Panc1 (cell line): Measurements from ENCODE around the gene ATP13A4. TPM values are rescaled to one million over a fixed set of nuclear protein-coding genes. Genes with fewer than 3 reads are reported as not detected.

Experiments used
- ATAC-seq: fragments of 200-7000 bp; cut with Tn5 transposase; 2 replicates; pipeline ENCODE4 v1.9.1; 2020; ENCODE audit warnings: mild to moderate bottlenecking, moderate library complexity
- BruUV-seq: library from RNA; stranded (reverse); fragments of 400-500 nt; replicated peaks from 2 replicates; lab custom pipeline; 2021; lab: Mats Ljungman, UMichigan
- CTCF ChIA-PET: fragments of 300-600 bp; sonication (Branson Sonifier 250); formaldehyde crosslinking; loops from one replicate; lab custom pipeline; 2022; ENCODE audit warnings: antibody characterized with exemption; lab: Charles Lee
- POLR2A ChIA-PET: fragments of 300-600 bp; sonication (Branson Sonifier 250); formaldehyde crosslinking; loops from one replicate; lab custom pipeline; 2022; ENCODE audit warnings: antibody characterized with exemption; lab: Charles Lee
- DNase-seq: peaks from one replicate; pipeline ENCODE4 v3.0.0-alpha.2; 2010; ENCODE audit warnings: low read depth, low spot score
- H3K27ac ChIP-seq: 2 replicates; pipeline ENCODE4 v1.5.1; 2011; ENCODE audit warnings: mild to moderate bottlenecking, low read length, inconsistent platforms
- H3K27me3 ChIP-seq: fragments of 200-500 bp; sonication (Bioruptor generic); 2 replicates; pipeline ENCODE4 v1.6.0; 2014; ENCODE audit warnings: low read length, inconsistent platforms; ENCODE audit not compliant: control insufficient read depth, insufficient read depth
- H3K36me3 ChIP-seq: fragments of 200-500 bp; sonication (Bioruptor generic); 2 replicates; pipeline ENCODE4 v1.5.1; 2014; ENCODE audit warnings: inconsistent platforms, mild to moderate bottlenecking, low read length, moderate library complexity; ENCODE audit not compliant: control insufficient read depth, insufficient read depth
- H3K4me1 ChIP-seq: 2 replicates; pipeline ENCODE4 v1.5.1; 2011; ENCODE audit warnings: inconsistent platforms, mild to moderate bottlenecking, low read length, moderate library complexity; ENCODE audit not compliant: control insufficient read depth, insufficient read depth
- H3K4me3 ChIP-seq, 2 experiments: 2 replicates each; pipeline ENCODE4 v1.5.1; 2011 to 2012; ENCODE audit warnings: low read depth in 2 of 2, low read length in 2 of 2, mild to moderate bottlenecking in 2 of 2, inconsistent platforms in 1 of 2, moderate library complexity in 1 of 2
- H3K9me3 ChIP-seq: fragments of 200-500 bp; sonication (Bioruptor generic); 2 replicates; pipeline ENCODE4 v1.5.1; 2014; ENCODE audit warnings: low read depth, mild to moderate bottlenecking, inconsistent platforms, low read length, moderate library complexity; ENCODE audit not compliant: control insufficient read depth, insufficient read depth
- CTCF ChIP-seq: fragments of 450-650 bp; IDR thresholded peaks from 2 replicates; pipeline ENCODE4 v1.5.1; 2017; ENCODE audit warnings: mild to moderate bottlenecking
- POLR2AphosphoS5 ChIP-seq: IDR thresholded peaks from 2 replicates; pipeline ENCODE4 v1.6.1; 2012; ENCODE audit warnings: mild to moderate bottlenecking, low read depth, low read length, moderate library complexity
- REST ChIP-seq, 2 experiments: IDR thresholded peaks; 2 replicates each; pipeline ENCODE4 v1.6.1; 2011 to 2012; ENCODE audit warnings: low read depth in 2 of 2, control low read depth in 1 of 2, low read length in 1 of 2, mild to moderate bottlenecking in 1 of 2, moderate library complexity in 1 of 2; ENCODE audit not compliant: insufficient read depth in 1 of 2
- SIN3A ChIP-seq: IDR thresholded peaks from 2 replicates; pipeline ENCODE4 v1.6.1; 2012; ENCODE audit warnings: low read depth, mild to moderate bottlenecking, low read length, moderate library complexity, borderline replicate concordance; ENCODE audit not compliant: insufficient read depth
- TCF7L2 ChIP-seq: IDR thresholded peaks from 2 replicates; pipeline ENCODE4 v1.6.1; 2011; ENCODE audit warnings: mild to moderate bottlenecking, low read depth, low read length, inconsistent platforms
- in situ Hi-C: cut with HindIII; loops from 2 replicates; pipeline ENCODE4 v1.10.0; 2016; ENCODE audit warnings: low sequenced_read_pairs, low pct_unique_long_range_greater_than_20kb
- intact Hi-C: fragments of 100-400 bp; cut with micrococcal nuclease; formaldehyde crosslinking; loops from one replicate; pipeline ENCODE4 v1.10.0; 2022; ENCODE audit not compliant: unreplicated experiment
- total RNA-seq: library from RNA; stranded (reverse); gene quantifications from one replicate; pipeline ENCODE4 v1.2.1, GENCODE V29; 2021; ENCODE audit not compliant: unreplicated experiment

The ATP13A4 gene
- total RNA-seq, 1 experiment from 2014 or later, result not detected

- Histone ChIP-seq H3K9me3 (no peaks in the 10 kb centered on the region), H3K27ac (no peak overlapping the region), H3K4me1 (no peaks in the 10 kb centered on the region), H3K36me3 (no peaks in the 10 kb centered on the region), H3K27me3 (peaks cover 3% of the 10 kb centered on the region; the same call in 1 of the 2 replicates), H3K4me3 (no peak overlapping the region)
- in situ Hi-C loops (no loop called here), intact Hi-C loops (no loop called here)
- POLR2A ChIA-PET, result interaction anchor here (0.7 kb wide), 1 partner anchor 63 kb away, joined by 3 read pairs; no protein-coding TSS in a partner anchor
- DNase-seq (no peak), ATAC-seq (no peak)
- TF ChIP-seq SIN3A, result no peak
- TF ChIP-seq TCF7L2, result no peak
- no peak for TF ChIP-seq POLR2AphosphoS5
- TF ChIP-seq CTCF, result no peak
- TF ChIP-seq REST (IDR thresholded peaks at IDR 0.05; ENCODE audit: insufficient read depth in 1 of 2, low read depth in 2 of 2, low read length in 1 of 2), result no peak
- no TSS peak for BruUV-seq
- CTCF ChIA-PET, result no interaction called here
Observed at GRCh38 chr3:193586526-193586925, 31.8 kb upstream of the ATP13A4 start.

- Histone ChIP-seq H3K27ac (no peak overlapping the region), H3K27me3 (peaks cover 5% of the 10 kb centered on the region; the same call in 1 of the 2 replicates), H3K36me3 (no peaks in the 10 kb centered on the region), H3K4me3 (no peak overlapping the region), H3K4me1 (no peaks in the 10 kb centered on the region), H3K9me3 (no peaks in the 10 kb centered on the region)
- TF ChIP-seq TCF7L2 (no peak), REST (IDR thresholded peaks at IDR 0.05; ENCODE audit: insufficient read depth in 1 of 2, low read depth in 2 of 2, low read length in 1 of 2) (no peak), CTCF (no peak), SIN3A (no peak), POLR2AphosphoS5 (no peak)
- ATAC-seq, result no peak
- intact Hi-C loops, result no loop called here
- ChIA-PET POLR2A (no interaction called here), CTCF (no interaction called here)
- no TSS peak for BruUV-seq
- in situ Hi-C loops, result no loop called here
- DNase-seq, result no peak
Observed at GRCh38 chr3:193585530-193585929, 30.8 kb upstream of the ATP13A4 start.
